KBM-7 (cell line): ENCODE data around the gene ALOX5.
"Not testable (repeated sequence)": the region's sequence is repeated elsewhere in the genome, so short reads cannot be mapped to it uniquely, and the experiment has no call there.

Experiments used
- DNase-seq: peaks from one replicate; pipeline ENCODE4 v3.0.0-alpha.2; 2015
- in situ Hi-C: fragments of 300-500 bp; cut with MboI; formaldehyde crosslinking; loops from 2 replicates; pipeline ENCODE4 v1.14.3; 2020; ENCODE audit warnings: low sequenced_read_pairs, low pct_unique_long_range_greater_than_20kb, mixed read lengths

ALOX5 gene

DNA sequence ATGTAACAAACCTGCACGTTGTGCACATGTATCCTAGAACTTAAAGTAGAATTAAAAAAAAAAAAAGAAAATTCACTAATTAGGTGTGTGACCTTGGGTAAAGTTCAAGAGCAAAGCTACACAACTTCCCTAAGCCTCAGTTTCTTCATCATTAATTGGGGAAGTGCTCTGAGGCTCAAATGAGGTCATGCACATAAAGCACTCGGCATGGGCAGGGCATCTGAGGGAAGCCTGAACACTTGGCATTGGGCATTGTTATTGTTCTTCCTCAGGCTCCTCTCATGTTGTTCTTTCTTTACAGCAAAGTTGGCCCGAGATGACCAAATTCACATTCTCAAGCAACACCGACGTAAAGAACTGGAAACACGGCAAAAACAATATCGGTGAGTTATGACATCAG lies 21.5 kb downstream of the ALOX5 start:
- no peak for DNase-seq
- in situ Hi-C loops = no loop called here

DNA sequence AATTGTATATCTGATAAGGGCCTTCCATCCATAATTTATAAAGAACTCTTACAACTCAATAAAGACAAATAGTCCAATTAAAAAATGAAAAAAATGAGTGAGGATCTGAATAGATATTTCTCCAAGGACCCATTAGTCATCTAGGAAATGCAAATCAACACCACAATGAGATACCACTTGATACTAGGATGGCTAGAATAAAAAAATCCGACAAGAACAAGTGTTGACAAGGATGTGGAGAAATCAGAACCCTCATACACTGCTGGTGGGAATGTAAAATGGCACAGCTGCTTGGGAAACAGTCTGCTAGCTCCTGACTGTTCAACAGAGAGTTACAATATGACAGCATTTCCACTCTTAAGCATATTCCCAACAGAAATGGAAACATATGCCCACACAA lies 24.6 kb downstream of the ALOX5 start:
- DNase-seq = no peak
- in situ Hi-C loops = no loop called here

DNA sequence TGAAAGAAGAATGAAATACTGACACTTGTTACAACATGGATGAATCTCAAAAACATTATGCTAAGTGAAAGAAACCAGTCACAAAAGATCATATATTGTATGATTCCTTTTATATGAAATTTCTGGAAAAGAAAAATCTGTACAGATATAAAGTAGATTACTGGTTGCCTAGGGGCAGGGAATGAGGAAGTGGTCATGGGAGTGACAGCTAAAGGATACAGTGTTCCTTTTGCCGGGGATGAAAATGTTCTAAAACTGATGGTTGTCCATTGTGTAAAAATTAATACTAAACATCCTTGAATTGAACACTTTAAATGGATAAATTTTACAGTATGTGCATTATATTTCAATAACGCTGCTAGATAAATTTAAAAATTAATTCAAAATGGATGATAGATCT lies 25.1 kb downstream of the ALOX5 start:
- in situ Hi-C loops = no loop called here
- peak; percentile 40 for DNase-seq

DNA sequence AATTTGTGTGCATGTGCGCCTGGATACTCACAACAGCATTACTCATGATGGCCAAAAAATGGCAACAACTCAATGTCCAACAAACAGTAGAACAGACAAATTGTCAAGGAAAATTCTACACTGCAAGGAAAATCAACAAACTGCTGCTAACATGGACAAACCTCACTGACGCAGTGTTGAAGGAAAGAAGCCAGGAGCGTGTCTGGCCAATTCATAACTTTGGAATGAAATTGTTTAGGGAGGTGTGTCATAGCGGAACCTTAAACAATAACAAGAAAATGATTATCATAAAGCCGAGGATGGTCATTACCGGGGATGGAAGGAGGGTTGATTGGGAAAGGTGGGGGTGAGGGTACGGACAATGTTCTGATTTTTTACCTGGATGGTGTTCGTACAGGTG lies 29.1 kb downstream of the ALOX5 start:
- no peak for DNase-seq
- in situ Hi-C loops = no loop called here

DNA sequence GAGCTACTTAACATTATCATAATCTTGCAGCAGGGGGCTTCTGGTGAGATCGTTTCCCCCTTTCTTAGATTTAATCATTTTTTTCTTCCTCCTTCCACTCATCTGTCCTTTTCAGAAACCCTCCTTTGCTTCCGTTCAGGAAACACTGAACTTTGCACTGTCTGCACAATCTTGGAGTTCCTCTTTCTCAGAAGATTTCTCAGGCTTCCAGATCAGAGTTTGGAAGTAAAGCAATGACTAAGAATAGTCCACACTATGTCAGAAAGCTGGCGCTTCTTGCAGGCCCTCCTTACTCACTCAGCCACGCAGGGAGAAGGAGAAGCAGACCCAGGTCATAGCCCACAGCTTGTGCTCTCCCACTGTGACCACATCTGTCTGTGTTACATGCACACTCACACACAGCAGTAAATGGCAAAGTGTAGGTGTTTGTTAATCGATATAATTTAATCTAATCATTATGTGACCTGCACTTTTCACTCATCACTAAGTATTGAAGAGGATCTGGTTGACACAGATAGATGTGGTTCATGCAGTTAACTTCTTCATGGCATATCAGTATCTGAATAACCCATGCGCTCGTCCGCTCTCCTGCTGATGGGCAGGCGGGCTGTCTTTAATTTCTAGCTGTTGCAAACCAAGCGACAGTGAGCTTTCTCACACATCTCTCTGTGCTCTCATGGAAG lies 30.2 kb downstream of the ALOX5 start:
- DNase-seq = peak; percentile 98

DNA sequence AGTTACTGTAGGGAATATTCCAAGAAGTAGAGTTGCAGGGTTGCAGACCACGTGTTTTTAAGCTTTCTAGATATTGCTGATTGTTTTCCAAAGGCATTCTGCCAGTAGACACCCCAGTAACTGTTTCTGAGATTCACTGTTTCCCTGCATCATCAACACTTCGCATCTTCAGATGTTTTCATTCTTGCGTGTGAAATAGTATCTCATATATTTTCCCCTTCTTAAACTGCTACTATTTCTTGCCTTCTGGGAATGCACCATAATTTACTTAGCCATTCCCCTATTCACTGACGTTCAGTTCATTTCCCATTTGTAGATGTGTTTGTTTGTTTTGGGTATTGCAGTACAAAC lies 30.7 kb downstream of the ALOX5 start:
- DNase-seq = no peak
- in situ Hi-C loops = no loop called here

More for the DNA sequence above, 30.2 kb downstream of the ALOX5 start:
- in situ Hi-C loops = no loop called here

DNA sequence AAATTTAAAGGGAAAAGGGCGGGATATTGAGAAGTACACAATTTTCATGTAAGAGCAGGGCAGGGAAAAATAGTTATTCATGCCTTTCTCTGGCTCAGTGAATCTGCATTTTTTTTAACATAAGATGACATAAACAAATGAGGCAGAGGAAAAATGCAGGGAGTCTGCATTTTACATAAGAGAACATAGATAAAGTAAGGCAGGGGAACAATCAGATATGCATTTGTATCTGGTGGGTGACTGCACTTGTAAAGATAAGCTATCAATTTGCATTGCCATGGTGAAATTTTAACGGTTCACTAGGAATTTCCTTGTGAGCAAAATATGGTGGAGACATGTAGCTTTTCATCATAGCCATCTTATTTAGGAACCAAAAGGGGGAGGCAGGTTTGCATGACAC lies 33.5 kb downstream of the ALOX5 start:
- in situ Hi-C loops = no loop called here
- DNase-seq = no peak

DNA sequence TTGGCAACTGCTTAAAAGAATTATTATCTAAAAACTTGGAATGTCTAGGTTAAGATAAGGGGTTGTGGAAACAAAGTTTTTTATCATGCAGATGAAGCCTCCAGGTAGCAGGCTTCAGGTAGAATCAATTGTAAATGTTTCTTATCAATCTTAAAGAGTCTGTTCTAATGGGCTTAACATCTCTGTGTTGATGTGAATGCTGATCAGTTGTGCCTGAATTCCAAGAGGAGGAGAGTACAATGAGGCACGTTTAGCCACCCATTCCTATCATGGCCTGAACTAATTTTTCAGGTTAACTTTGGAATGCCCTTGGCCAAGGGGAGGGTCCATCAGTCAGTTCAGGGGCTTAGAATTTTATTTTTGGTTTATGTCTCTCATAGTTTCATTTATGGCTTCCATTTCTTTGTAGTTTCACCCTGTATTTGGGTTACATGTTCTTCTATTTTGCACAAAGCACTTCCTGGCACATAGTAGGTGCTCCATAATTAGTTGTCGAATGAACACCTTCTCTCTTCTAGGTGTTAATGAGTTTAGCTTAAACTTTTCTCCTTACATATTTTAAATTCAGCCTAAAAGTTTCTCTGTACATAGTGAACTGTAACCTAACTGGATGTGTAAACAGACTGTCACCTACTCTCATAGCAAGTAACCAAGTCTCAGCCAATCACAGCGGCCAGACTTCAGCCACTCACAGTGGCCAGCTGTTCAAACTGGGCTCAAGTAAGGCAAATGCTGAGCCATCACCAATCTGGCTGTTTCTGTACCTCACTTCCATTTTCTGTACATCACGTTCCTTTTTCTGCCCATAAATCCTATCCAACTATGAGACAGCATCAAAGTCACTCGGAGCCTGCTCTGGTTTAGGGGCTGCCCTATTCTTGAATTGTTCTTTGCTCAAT lies 34.7 kb downstream of the ALOX5 start:
- in situ Hi-C loops = no loop called here
- no peak for DNase-seq

DNA sequence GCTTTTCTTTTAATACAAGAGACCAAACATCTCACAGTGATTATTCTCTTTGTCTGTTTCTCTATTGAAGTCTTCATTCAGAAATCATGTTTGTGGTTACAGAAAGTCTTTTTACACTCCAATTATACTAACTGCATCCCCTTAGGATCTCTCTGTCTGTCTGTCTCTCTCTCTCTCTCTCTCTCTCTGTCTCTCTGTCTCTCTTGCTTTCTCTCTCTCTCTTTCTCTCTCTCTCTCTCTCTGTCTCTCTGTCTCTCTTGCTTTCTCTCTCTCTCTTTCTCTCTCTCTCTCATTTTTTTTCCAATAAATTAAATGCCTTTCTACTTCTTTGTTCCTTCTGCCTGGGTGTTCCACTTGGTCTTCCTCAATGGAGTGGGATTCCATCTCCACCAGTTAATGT lies 35.3 kb downstream of the ALOX5 start:
- DNase-seq, in situ Hi-C loops: not testable (repeated sequence)

DNA sequence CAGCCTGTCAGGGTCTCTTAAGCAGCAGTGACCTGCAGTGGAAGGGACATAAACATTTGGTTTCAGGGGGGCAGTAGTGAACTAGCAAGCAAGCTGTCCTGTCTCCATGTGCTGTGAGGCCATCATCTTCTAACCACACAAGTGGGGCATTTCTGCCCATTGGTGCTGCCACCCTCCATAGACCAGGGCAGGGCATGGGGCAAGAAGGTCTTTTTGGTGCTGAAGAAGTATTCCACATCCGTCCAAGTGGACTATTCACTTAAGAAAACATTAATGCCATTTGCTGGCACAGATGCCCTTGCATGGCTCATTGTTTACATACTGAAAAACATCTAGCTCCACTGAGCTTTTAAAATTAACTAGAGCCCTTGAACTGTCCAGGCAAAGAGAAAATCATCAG lies 35.8 kb downstream of the ALOX5 start:
- DNase-seq = no peak
- in situ Hi-C loops = no loop called here

DNA sequence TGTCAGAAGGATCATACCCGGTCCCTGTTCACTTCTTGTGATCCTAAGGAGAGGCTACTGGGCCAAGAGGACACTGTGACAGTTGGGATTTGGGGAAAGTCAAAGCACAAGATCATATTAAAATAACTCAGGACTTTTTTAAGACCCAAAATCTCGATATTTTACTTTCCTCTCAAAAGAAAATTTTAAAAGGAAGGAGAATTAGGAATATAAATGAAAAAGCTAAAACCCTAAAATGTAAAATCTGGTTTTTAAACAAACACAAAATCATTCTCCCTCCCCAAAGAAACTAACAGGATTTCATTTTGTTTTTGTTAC lies 36.4 kb downstream of the ALOX5 start:
- DNase-seq = no peak
- in situ Hi-C loops = no loop called here

DNA sequence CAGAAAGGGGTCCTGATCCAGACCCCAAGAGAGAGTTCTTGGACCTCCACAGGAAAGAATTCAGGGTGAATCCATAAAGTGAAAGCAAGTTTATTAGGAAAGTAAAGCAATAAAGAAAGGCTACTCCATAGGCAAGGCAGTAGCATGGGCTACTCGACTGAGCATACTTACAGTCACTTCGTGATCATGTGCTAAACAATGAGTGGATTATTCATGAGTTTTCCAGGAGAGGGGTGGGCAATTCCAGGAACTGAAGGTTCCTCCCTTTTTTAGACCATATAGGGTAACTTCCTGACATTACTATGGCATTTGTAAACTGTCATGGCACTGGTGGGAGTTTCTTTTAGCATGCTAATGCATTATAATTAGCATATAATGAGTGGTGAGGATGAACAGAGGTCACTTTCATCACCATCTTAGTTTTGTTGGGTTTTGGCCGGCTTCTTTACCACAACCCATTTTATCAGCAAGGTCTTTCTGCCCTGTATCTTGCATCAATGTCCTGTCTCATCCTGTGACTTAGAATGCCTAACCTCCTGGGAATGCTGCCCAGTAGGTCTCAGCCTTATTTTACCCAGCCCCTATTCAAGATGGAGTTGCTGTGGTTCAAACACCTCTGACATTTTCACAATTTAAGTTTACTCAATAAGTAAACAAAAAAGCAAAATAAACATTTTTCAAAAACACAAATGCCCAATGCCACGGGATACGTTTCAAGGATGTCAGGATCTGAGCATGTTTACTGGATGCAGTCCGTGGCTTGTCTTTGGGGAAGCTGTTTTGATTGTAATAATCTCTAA lies 37.0 kb downstream of the ALOX5 start:
- in situ Hi-C loops = no loop called here

DNA sequence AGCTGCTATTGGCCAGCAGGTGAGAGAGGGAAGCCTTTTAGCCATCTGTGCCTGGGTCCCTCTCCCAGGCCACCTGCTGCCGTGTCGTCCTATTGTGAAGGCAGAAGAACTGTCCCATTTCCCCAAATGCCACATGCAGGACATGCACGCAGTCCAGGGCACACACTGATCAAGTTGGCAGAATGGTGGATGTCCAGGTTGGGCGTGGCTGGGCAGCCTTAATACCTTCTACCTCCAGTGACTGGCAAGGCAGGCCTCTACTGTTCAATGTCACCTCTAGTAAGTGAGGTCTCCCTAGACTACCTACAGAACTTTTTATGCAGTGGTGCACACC lies 37.6 kb downstream of the ALOX5 start:
- no peak for DNase-seq
- in situ Hi-C loops = no loop called here

More for the DNA sequence above, 37.0 kb downstream of the ALOX5 start:
- peak; percentile 77 for DNase-seq

DNA sequence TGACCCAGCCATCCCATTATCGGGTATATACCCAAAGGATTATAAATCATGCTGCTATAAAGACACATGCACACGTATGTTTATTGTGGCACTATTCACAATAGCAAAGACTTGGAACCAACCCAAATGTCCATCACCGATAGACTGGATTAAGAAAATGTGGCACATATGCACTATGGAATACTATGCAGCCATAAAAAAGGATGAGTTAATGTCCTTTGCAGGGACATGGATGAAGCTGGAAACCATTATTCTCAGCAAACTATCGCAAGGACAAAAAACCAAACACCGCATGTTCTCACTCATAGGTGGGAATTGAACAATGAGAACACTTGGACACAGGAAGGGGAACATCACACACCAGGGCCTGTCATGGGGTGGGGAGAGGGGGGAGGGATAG lies 41.0 kb downstream of the ALOX5 start:
- in situ Hi-C loops, DNase-seq: not testable (repeated sequence)

DNA sequence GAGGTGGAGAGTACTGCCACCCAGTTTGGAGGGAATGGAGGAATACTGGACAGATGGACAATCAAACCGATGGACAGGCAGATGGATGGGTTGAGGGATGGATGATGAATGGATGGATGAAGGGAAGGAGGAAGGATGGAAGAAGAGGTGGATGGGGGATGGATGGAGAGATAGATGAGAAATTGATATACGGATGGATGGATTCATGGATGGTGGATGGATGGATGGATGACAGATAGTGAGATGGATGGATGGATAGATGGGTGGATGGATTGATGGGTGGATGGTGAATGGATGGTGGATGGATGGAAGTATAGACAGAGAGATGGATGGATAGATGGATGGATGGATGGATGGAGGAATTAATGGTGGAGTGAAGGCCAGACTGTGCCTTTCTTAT lies 42.6 kb downstream of the ALOX5 start:
- in situ Hi-C loops = no loop called here
- DNase-seq = no peak

DNA sequence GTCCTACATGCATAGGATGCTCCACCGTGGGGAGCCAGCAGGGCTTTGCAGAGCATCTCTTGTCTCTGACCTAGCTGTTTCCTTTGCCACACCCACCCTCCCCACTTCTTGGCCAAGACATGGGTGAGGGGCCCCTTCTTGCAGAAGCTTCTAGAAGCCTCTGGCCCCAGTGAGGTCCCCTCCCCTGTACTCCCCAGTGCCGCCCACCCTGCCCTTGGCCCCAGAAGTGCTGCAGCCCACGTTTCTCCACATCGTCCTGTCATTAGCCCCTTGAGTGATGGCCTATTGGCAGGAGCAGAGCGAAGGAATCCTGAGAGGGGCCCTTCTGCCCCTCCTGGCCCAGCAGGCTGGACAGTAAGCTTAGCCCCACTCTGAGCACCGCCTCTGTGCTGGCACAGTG lies 43.7 kb downstream of the ALOX5 start:
- in situ Hi-C loops = no loop called here
- DNase-seq = no peak

DNA sequence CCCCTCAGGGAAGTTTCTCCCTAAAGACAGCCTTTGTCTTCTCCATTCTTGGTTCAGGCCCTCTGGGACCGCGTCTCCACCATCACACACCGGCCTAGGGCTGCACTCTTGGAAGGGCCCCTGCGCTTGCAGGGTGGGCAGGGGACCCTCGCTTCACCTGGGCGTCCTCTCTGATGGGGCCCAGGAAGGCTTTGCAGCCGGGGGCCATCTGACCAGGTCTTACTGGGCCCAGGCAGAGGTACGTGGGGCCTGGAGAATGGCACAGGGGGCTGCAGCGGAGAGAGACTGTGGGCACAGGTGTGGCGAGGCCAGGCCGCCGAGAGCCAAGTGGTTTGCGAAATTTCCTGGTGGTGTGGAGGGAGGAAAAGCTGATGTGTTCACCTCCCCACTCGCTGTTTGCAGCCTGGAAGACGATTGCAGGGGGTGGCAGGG lies 44.4 kb downstream of the ALOX5 start:
- DNase-seq = no peak
- in situ Hi-C loops = no loop called here

DNA sequence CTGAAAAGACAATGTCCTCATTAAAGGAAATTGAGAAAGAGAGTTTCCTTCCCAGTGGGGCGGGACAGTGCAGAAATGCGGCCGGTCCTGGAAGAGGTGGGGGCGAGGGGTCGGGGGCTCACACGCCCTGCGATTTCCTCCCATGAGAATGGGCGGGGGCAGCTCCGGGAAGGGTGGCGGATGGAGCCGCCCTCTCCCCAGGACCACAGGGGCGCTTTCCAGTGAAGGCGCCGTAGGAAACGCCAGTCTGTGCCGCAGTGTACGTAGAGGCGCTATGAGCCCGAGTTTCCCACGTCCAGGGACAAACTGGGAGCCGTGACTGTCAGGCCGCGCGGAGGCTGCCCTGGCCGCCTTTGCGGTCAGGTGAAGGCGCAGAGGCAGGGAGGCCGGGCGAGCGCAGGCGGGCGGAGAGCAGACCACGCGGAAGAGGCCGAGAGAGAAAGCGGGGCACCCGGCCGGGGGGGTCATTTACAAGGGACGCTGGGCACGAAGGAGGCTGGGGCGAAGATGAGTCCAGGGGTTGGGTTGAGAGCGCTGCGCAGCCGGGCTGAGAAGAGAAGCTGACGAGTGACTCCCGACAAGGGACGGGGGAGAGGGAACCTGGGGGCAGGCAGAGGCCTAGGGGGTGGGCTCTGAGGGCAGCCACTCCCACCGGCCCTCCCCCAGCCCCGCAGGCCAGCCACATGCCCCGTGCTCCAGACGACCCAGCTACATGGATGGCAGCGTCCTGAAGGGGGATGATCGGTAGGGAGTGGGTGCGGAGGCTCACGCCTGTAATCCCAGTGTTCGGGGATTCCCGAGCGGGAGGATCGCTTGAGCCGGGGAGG lies 45.0 kb downstream of the ALOX5 start:
- in situ Hi-C loops = no loop called here
- DNase-seq = no peak

DNA sequence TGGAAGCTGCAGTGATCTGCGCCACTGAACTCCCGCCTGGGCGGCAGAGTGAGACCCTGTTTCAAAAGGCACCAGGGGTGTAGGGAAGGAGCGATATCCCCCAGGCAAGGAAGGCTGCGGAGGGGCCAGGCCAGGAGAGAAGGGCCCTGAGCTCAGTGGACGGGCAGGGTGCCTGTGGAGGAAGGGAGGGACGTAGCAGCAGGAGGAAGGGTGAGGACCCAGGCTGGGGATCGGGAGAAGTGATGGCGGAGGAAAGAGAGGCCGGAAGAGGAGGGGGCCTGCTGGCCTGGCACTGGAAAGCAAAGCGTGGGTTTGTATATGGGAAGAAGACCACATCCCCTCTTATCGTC lies 45.6 kb downstream of the ALOX5 start:
- DNase-seq = no peak

More for the DNA sequence above, 45.6 kb downstream of the ALOX5 start:
- in situ Hi-C loops = no loop called here
